Spleen (tissue), 7 donors: Measurements from ENCODE around the gene PROCA1.

Experiments
- POLR2A ChIP-seq, 3 donors: fragments of 450-650 bp; IDR thresholded peaks; one replicate each; pipeline ENCODE4 v1.5.1; 2017; ENCODE audit warnings: antibody characterized with exemption in 3 of 3, mild to moderate bottlenecking in 1 of 3
- POLR2AphosphoS5 ChIP-seq, 3 donors: sonication (generic); formaldehyde crosslinking; IDR thresholded peaks; one replicate each; pipeline ENCODE4 v1.5.1; 2017; ENCODE audit warnings: antibody characterized with exemption in 3 of 3
- TF ChIP-seq, protein P1 (sequence below), 11 experiments: fragments of 200-600 bp in 7 of 11; fragments of 450-650 bp in 4 of 11; sonication (generic) in 4 of 11; IDR thresholded peaks in 8 of 11; conservative IDR thresholded peaks in 3 of 11; 1 replicate in 7 of 11; 2 replicates in 4 of 11; pipeline versions ENCODE4 v1.4.0 to v1.8.0; 2016 to 2021; ENCODE audit warnings: antibody characterized with exemption in 11 of 11, inconsistent platforms in 4 of 11, mild to moderate bottlenecking in 1 of 11
- donor health status: DM: no; HTN: no; CAD: no; lungs with moderate emphysema.
- donor health status: DM: no; HTN: no; CAD: no.
- donor health status: DM: no; HTN: no; CAD: no.

DNA sequence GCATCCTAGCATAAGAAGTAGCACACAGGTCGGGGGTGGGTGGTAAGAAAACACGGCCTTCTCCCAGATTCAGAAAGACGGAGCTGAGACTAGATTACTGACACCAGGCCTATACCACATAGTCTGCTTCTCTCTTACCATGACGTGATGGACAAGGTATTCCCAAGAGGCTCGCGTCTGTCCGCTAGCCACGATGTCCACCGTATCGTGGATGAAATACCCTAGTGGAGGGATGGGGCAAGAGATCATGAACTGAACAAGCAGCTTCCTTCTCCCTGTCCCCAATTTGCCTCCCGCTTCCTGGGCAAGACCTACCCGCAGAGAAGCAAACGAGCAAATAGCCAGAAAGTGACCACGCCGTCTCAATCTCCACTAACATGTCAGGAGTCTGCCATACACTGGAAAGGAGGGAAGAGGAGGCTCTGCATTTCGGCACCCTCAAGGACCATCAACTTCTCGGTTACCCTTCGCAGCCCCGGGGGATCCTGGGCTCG, 13.5 kb upstream of the PROCA1 start:
- TF ChIP-seq, protein P1, sequence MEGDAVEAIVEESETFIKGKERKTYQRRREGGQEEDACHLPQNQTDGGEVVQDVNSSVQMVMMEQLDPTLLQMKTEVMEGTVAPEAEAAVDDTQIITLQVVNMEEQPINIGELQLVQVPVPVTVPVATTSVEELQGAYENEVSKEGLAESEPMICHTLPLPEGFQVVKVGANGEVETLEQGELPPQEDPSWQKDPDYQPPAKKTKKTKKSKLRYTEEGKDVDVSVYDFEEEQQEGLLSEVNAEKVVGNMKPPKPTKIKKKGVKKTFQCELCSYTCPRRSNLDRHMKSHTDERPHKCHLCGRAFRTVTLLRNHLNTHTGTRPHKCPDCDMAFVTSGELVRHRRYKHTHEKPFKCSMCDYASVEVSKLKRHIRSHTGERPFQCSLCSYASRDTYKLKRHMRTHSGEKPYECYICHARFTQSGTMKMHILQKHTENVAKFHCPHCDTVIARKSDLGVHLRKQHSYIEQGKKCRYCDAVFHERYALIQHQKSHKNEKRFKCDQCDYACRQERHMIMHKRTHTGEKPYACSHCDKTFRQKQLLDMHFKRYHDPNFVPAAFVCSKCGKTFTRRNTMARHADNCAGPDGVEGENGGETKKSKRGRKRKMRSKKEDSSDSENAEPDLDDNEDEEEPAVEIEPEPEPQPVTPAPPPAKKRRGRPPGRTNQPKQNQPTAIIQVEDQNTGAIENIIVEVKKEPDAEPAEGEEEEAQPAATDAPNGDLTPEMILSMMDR (IDR thresholded peaks at IDR 0.05 in 8 of 11, conservative IDR thresholded peaks at IDR 0.05 in 3 of 11), result no peak
- TF ChIP-seq POLR2A (IDR thresholded peaks at IDR 0.05), result no peak
- peak in 1 of 3 donors; percentile 73 for TF ChIP-seq POLR2AphosphoS5 (IDR thresholded peaks at IDR 0.05)
